Activated CD4-positive, alpha-beta T cell treated with anti-CD3 and anti-CD28 coated beads, Interleukin-2, amount 50 U/mL, for 4 hours (primary cell): ENCODE measurements around the gene PPM1B.
"Not testable (repeated sequence)": the region's sequence is repeated elsewhere in the genome, so short reads cannot be mapped to it uniquely, and the experiment has no call there.

Source experiments
- DNase-seq, 2 experiments: peaks; one replicate each; pipeline ENCODE4 v3.0.0-alpha.2; 2020

PPM1B gene

DNA sequence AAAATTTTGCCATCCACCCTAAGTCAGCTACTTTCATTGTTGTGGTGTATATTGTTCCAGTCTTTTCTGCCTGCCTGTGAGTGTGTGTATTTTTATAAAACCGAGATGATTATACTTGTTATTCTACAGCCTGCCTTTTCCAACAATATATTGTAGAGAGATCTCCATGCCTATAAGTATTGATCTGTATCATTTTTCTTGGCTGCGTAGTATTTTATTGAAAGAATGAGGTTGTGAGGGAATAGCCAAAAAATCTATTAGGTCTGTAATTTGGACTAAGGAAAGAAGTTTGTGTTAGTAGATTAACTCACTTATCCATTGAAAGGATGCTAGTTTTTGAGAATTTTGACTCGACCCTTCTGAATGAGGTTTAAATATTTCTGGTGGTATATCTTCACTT is 34.9 kb downstream of the PPM1B start:
- no peak for DNase-seq

DNA sequence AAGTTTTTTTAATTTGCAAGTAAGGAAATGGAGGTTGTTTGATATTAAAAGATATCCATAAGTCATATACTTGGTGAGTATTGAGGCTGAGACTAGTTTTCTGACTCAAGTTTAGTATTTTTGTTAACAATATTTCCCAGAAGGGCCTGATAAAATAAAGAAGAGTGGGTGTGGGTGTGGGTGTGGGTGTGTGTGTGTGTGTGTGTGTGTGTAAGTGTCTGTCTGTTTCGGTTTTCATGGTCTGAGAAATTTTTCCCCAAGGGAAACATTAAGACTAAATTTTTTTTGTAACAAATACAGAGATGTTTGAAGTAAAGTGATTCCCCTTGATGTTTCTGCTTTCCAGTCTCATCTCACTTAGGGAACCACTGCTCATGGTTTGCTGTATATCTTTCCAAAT is 36.5 kb downstream of the PPM1B start:
- DNase-seq, result peak; percentile 24 to 46

DNA sequence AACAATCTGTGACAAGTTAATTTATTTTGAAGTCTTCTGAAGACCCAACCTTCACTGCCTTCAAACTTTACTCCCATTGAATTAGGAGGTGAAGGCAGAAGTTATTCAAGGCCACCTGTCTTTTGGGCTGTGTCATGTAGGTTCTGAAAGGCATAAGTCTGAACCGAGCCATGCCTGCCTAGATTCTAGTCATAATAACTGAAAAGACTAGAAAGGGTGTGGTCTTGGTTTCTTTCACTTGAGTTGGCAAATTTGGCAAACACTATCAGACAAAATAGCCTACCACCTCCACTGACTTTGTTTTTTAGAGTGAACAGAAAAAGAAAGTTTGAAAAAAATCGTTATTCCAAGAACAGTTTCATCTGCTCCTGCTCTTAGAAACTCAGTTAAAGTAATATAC is 38.4 kb downstream of the PPM1B start:
- DNase-seq, result no peak

DNA sequence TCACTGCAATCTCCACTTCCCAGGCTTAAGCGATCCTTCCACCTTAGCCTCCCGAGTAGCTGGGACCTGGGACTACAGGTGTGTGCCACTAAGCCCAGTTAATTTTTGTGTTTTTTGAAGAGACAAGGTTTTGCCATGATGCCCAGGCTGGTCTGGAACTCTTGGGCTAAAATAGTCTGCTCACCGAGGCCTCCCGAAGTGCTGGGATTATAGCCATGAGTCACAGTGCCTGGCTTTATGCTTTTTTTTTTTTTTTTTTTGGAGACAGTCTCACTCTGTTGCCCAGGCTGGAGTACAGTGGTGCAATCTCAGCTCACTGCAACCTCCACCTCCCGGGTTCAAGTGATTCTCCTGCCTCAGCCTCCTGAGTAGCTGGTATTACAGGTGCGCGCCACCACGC is 39.0 kb downstream of the PPM1B start:
- not testable (repeated sequence) for DNase-seq

DNA sequence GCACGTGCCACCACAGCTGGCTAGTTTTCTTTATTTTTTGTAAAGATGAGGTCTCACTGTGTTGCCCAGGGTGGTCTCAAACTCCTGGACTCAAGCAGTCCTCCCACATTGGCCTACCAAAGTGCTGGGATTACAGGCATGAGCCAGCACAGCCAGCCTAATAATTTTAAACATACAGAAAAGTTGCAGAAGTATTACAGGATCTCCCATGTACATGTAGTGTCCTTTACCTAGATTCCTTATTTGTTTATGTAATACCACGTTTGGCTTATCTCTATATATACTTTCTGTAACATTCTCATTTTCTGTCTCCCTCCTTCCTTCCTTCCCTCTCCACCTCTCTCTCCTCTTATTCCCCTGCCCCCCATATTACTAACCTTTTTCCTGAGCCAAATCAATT is 41.7 kb downstream of the PPM1B start:
- DNase-seq, result no peak

DNA sequence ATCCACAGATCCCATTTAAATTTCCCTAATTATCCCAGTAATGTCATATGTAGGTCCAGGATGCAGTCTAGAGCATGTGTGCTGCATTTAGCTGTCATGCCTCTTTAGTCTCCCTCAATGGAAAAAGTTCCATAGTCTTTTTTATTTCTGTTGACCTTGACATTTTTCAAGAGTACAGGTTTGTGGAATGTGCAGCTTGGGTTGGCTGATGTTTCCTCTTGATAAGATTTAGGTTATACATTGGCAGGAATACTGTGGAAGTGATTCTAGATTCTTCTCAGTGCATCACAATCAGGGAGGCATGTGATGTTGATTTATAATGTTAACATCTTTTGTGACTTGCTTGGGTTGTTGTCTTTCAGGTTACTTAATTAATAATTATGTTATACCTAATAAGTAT is 42.5 kb downstream of the PPM1B start:
- no peak for DNase-seq

DNA sequence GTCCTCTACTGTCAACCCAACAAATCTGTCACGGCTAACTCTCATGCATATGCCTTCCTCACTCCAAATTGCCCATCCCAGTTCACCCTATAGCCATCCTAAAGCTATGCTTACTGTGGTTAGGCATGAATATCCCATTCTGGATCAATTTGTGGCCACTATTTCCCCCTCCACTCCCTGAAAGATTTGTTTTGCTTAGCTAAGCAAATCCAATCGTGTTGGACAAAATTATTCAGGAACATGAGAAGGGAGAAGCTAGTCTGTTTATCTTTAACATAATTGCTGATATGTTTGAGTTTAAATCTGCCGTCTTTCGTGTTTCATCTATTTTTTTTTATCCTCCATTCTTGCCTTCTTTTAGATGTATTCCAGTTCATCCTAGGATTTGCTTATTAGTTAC is 43.6 kb downstream of the PPM1B start:
- no peak for DNase-seq

DNA sequence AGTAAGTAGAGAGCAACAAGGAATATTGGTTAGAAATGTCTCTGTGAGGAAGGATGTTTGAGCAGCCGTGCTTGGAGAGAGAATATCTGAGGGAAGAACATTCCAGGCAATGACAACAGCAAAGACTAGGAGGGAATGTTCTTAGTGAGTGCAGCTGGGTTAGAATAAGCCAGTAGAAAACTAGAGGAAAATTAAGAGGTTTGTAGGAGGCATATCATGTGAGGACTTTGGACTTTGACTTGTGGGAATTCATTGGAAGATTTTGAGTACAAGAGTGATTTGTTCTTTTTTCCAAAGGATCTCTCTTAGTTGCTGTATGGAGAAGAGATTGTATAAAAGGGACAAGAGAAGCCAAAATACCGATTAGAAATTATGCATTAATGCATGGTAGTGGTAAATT is 47.2 kb downstream of the PPM1B start:
- no peak for DNase-seq

DNA sequence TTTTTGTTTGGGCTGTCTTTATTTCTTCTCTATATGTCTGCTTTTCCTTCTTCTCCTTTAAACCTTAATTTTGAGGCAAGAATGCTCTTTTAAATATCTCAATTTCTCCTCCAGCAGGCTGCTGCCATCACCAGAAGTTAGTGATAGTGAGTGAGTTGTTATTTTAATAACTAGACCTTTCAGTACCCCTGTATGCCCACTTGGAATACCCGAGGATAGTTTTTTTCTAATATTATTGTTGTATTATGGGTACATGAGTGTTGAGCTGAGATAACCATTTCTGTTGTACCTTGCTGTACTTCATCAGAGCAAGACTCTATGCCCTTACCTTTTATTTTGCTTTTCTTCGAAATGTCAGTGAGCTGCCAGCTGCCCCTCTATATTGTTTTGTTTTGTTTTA is 50.1 kb downstream of the PPM1B start:
- no peak for DNase-seq

DNA sequence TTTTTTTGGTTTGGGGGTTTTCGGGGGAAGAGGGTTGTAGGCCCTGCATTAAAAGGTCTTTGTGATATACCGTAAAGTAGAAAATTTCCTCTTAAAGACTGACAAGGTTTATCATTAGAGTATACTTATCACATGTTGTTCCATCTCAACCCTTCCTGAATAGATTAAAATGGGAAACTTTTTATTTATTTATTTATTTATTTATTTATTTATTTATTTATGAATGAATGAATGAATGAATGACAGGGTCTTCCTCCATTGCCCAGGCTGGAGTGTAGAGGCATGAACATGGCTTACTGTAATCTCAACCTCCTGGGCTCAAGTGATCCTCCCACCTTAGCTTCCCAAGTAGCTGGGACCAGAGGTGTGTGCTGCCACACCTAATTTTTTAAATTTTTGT is 58.1 kb downstream of the PPM1B start:
- no peak for DNase-seq

DNA sequence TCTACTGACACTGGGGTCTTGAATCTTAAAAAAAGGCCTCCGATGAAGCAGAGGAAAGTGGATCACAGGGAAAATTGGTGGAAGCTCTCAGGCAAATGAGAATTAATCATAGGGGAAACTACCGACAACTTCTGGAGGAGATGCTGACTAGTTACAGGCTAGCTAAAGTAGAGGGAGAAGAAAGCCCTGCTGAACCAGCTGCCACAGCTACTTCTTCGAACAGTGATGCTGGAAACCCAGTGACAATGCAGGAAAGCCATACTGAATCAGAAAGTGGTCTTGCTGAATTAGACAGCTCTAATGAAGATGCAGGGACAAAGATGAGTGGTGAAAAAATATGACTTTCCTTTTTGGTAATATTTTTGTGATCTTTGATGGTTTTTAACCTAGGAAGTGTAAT is 61.7 kb downstream of the PPM1B start:
- no peak for DNase-seq

DNA sequence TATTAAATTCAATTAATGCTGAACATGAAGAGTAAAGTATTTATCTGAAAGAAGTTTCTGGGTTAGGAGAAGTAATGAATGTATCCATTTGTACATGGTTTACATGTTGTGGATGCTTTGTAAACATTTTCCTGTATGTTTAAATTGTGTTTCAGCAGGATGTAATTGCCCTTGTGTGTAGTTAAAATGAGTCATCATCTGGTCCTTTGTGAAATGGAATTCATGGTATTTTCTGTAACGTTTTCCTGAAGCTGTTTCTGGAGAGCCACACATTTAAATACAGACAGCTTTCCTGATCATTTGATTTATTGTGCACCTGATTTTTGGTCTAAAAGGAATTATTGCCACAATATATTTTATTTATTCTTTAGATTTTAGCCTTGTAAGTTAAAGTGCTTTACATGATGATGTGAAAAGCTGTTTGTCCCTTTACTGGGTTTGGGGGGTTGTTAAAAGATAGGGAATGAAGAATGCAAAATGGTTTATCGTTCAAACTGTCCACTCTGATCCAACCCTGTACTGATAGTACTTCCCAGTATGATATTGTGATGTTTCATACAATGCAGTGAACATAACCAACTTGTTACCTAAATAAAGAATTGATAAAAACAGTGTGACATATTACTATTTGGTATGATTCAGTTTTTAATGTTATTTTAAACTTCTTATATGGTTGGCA is 64.9 kb downstream of the PPM1B start:
- DNase-seq, result no peak

DNA sequence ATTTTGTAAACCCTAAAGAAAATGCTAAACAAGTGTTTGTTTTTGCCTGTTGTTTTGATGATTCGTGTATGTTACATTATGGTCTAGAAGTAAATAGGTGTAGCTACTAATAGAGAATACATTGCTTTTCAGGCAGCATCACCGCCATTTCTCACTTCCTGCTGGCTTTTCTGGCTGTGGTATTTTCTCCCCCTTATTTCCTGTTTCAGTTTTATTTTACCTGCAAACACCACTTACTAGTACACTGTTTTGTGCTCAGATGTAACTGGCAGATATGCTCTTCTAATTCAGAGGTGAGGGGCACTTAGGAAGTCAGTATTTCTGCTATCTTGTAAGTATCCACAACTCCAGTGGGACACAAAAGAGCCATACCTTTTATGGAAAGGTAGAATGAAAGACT is 68.5 kb downstream of the PPM1B start:
- DNase-seq, result peak; percentile 1 to 5

DNA sequence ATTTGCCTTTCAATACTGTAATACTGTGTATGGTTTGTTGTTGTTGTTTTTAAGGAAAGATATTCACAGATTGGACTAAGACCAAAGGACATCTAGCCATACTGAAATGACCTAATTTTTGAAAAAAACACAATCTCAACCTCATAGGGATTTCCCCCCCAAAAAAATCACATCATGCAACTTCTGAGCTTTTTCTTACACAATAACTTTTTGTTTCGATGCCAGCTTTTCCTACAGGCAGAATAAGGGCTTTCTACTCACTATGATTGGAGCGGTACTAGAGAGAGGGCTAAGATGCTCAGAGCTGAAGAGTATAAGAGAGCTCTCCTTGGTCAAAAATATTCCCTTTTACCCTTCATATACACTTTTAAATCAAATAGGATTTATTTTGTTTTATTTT is 74.2 kb downstream of the PPM1B start:
- DNase-seq, result no peak

DNA sequence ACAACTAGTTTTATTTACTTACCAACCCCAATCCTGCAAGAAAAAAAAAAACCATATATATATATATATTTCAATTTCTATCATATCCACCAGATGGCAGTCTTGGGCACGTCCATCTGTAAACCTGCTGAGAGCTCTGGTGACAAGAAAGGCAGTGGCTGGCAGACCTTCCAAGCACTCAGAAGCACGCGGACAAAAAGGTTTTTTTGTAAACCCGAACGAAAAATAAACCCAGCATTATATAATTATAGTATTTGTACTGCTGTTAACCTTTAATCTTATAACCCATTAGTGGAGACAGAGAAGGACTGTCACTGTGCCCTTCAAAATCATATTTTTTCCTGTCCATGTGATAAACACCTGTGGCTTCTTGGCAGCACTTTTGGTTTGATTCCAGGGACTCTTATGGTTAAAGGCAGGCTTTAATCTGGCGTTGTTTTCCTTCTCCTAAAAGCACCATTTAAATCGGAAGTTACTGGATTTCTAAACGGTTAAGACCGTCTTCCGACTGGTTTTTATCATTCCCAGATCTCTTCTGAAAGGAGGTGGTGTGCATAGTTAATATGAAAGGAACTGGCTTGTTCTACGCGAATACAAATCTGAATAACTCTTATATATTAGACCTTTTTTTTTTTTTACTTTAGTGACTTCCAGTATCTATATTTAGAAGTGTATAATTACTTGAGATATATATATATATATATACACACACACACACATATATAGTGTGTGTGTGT is 75.6 kb downstream of the PPM1B start:
- DNase-seq, result peak; percentile 34 to 48

DNA sequence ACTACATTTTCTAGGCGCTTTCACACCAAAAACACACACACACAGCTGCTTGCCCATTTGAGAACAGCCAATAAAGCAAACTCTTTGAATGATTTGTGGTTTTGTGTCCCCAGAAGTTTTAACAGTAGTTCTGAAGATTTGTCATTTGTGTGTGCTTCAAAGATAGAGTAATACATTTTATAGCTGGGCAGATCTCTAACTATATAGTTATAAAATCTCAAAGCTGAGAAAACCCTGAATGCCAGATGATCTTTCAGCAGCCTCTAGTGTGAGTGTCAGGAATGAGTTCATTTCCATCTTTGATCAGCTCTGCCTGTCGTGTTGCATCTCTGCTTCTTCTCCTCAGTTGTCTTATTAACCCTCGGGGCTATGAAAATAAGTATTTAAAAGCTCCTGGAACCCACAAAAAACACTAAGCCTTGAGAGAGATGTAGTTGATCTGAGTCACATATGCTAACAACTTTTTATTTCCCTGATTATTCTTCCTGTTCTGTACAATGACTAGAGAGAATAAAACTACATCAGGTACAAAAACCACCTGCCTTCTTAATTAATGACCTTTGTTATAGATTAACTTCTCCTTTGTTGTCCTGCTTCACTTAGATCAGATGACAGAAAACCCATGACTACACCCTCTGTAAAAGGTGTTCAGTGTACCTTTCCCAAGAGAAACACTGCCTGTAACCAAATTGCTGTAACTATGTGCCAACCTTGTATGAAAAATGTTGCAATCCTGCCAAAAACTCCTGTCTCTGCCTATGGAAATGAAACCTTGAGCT is 76.6 kb downstream of the PPM1B start:
- no peak for DNase-seq

DNA sequence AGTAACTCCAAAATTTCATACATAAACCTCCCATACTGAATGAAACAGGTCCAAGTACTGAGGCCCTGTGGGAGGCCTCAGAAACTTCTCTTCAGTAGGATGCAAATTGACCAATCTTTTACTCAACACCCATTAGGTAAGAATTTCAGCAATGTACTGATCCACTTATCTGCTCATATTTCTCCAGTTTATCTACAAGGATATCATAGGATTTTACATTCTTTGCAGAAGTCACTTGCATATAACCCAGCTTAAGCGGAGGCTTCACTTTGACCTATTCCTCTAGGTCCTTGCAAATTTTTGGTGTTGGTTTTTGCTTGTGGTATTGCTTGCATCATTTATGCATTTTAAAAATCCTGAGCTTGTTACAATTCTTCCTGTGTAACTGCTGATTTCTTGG is 77.8 kb downstream of the PPM1B start:
- DNase-seq, result no peak

DNA sequence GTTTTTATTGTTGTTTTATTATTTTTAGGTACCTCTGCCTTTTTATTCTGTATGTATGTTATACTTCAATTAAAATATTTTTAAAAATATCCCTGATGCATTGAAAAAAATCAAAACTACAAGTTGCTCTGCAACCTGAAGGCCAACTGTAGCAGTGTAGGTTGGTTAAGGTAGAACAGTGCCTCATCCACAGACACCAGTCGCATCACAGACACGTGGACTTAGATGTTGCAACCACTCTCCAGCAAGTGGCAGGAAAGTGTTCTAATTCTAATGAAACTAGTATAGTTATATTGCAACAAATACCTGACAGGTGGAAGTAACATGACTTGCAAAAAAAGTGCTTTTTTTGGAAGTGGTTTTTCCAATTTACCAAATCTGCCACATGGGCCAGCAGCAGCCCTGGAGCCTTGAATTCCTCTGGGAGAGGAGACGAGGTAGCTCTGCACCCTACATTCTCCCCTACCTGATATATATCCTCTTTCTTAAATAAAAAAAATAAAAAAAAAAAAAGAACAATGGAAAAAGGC is 78.2 kb downstream of the PPM1B start:
- no peak for DNase-seq

DNA sequence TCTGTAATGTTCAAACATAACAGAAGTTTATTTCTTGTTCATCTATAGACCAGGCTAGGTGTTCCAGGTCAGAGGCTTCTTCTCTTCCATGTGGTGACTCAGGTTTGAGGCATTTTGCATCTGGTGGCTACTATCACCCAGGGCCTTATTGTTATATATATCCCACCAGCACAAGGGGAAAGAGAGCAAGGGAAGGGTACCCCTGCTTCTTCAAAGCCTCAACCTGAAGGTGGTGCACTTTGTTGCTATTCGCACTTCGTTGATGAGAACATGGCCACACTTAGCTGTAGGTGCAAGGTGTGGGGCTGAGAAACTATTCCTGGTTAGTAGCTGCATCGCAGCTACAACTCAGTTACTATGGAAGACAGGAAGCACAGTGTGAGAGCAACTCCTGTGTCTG is 79.2 kb downstream of the PPM1B start:
- no peak for DNase-seq

DNA sequence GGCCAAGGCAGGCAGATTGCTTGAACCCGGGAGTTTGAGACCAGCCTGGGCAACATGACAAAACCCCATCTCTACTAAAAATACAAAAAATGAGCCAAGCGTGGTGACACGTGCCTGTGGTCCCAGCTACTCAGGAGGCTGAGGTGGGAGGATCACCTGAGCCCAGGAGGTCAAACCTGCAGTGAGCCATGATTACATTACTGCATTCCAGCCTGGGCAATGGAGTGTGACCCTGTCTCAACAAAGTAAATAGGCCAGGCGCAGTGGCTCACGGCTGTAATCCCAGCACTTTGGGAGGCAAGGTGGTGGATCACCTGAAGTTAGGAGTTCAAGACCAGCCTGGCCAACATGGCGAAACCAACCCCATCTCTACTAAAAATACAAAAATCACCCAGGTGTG is 80.6 kb downstream of the PPM1B start:
- not testable (repeated sequence) for DNase-seq

DNA sequence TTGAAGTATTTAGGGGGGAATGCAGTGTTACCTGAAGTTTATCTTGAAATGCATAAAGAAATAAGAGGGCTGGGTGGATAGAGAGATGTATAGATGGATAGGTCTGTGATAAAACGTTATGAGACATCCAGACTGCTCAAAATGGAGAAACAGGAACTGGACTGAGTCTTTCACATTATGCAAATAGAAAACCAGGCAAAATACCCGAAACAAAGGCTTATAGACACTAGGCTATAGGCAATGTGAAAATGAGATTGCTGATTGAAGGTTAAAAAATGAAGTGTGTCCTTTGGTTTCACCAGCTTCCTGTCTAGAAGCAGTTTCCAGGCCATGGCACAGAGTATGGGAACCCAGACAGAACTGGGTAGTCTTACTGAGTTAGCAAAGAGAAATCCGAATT is 81.7 kb downstream of the PPM1B start:
- DNase-seq, result no peak

DNA sequence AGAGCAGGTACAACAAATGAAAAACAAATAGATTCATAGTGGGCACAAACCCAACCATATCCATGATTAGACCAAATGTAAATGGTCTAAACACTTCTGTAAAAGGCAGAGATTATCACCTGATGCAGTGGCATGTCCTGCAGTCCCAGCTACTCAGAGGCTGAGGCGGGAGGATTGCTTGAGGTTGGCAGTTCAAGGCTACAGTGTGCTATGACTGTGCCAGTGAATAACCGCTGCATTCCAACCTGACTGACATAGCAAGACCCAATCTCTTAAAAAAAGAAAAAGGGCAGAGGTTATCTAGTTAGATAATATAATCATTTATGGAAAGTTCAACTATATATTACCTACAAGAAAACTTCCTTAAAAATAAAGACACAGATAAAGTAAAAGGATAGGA is 85.3 kb downstream of the PPM1B start:
- DNase-seq, result no peak

DNA sequence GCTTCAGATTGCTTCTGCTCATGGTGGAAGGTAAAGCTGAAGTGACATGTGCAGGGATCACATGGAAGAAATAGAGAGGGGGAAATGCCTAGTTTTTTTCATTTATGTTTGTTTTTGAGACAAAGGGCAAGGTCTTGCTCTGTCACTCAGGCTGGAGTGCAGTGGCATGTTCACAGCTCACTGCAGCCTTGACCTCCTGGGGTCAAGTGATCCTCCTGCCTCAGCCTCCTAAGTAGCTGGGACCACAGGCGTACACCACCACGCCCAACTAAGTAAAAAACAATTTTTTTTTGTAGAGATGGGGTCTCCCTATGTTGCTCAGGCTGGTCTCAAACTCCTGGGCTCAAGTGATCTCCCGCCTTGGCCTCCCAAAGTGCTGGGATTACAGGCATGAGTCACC is 87.0 kb downstream of the PPM1B start:
- DNase-seq, result not testable (repeated sequence)

DNA sequence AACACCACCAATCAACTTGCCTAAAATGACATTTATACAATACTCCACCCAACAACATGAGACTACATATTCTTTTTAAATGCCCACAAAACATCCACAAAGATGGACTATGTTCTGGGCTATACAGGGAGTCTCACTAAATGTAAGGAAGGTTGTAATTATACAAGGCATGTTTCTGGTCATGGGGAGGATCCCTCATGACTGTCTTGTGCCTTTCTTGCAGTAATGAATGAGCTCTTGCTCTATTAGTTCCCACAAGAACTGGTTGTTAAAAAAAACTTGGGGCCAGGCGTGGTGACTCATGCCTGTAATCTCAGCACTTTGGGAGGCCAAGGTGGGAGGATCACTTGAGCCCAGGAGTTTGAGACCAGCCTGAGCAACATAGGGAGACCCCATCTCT is 89.1 kb downstream of the PPM1B start:
- DNase-seq, result not testable (repeated sequence)
